HG03520 (cell line): ENCODE results near the gene HGS.

Experiments used
- ATAC-seq: cut with Tn5 transposase; IDR thresholded peaks from one replicate; pipeline ENCODE4 v1.9.1; 2021; ENCODE audit warnings: mild to moderate bottlenecking, moderate library complexity; ENCODE audit not compliant: unreplicated experiment

HGS gene

DNA sequence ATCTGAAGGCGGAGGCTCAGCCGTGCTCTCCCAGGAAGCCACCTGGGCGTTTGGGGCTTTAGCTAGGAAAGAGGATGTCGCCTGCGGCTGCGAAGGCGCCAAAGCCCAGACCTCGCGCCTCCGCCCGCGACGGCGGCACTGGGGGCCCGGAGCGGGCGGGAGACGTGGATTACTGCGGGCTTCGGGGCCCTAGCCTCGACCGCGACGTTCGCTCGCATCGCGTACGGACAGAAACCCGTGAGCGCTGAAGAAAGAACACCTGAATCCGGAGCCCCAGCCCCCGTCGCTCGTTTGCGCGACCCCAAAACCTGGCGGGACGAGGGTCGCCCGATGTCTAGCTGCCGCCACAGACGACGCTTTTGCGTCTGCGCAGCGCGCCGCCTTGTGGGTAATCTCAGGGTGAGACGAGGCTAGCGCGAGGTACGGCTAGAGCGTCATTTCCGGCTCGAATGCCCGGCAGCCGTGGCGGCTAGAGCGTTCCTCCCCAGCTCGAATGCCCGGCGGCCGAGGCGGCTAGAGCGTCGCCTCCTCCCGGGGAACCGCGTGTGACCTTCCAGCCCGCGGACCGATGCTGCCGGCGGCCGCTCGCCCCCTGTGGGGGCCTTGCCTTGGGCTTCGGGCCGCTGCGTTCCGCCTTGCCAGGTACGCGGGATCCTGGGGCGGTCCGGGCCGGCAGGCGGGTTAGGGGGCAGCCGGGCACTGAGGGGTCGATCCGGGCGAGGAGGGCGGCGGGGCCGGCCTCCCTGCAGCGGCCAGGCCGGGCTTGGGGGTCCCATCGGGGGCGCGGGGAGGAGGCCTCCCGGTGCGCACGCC lies 19.3 kb downstream of the HGS start, which contains the start of gene MRPL12:
Gene MRPL12, plus strand, starts transcription at position 434 of the 813 bp plus-strand sequence. Its CDS starts 135 bp downstream, at position 569.
- no peak for ATAC-seq

DNA sequence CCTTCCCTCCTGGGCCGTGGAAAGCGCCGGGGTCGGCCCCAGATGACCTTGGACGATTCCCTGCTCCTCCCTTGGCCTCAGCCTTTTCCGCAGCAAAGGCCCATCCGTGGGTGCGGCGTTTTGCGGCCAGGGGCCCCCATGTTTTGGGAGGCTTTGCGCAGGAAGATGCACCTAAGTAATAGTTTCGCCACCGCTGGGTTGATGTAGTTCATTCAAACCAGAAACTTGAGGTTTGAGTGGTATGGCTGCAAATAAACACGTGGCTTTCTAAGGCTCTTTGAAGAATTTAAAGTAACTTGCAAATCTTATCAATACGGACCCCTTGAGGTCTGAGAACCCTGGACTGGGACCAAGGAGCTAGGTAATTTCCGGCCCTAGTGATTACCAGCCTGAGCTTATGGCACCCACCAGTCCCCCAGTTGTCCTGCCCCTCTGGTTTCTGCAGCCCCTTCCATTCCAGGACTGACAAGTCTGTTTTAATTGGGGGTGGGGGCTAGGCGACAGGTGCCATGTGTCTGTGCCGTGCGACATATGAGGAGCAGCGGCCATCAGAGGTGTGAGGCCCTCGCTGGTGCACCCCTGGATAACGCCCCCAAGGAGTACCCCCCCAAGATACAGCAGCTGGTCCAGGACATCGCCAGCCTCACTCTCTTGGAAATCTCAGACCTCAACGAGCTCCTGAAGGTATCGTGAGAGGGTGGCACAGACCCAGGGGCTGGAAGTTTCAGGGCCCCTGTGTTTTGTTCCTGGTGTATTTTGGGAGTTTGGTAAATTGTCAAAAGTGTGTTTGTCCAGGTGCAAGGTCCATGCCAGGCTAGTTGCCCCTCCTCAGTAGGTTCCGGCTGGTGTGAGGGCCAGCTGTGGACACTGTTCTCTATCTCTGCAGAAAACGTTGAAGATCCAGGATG lies 20.2 kb downstream of the HGS start:
- no peak for ATAC-seq

DNA sequence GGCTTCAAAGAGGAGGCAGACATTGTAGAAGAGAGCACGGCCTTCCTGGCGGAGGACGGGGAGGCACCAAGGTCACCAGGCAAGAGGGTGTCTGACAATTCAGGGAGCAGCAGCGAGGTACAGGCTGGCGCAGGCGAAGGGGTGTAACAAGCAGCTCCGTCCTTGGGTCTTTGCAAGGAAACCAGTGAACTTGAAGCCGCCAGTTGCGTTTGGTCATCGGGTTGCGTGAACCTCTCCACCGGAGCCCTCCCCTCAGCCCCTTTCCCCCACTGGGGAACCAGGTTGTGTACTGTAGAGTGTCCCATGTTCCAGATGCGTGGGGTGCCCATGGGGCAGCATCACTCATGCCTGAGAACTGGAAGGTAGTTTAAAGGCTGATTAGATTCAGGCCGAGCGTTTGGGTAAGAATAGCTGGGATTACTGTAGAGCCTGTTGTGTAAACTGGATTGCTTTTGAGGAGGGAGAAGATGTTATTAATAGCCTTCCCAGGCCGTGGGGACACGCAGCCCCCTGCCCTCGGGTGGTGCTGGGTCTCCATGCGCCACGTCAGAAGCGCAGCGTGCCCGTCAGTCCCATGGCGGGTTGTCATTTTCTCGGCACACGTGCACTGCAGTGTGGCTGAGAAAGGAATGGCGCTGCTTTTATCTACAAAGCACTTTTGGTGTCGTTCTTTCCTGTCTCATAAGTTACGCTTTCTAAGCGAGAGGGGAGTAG lies 21.9 kb downstream of the HGS start:
- no peak for ATAC-seq

DNA sequence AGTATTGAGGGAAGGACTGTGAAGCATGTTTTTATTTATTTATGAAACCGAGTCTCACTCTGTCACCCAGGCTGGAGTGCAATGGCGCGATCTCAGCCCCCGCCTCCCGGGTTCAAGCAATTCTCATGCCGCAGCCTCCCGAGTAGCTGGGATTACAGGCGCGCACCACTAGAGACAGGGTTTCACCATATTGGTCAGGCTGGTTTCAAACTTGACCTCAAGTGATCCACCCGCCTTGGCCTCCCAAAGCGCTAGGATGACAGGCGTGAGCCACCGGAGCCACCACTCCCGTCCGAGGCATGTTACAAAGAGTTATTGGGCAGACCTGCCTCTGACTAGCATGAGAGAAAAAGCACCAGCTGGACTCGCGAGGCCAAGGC lies 22.4 kb downstream of the HGS start:
- no peak for ATAC-seq

DNA sequence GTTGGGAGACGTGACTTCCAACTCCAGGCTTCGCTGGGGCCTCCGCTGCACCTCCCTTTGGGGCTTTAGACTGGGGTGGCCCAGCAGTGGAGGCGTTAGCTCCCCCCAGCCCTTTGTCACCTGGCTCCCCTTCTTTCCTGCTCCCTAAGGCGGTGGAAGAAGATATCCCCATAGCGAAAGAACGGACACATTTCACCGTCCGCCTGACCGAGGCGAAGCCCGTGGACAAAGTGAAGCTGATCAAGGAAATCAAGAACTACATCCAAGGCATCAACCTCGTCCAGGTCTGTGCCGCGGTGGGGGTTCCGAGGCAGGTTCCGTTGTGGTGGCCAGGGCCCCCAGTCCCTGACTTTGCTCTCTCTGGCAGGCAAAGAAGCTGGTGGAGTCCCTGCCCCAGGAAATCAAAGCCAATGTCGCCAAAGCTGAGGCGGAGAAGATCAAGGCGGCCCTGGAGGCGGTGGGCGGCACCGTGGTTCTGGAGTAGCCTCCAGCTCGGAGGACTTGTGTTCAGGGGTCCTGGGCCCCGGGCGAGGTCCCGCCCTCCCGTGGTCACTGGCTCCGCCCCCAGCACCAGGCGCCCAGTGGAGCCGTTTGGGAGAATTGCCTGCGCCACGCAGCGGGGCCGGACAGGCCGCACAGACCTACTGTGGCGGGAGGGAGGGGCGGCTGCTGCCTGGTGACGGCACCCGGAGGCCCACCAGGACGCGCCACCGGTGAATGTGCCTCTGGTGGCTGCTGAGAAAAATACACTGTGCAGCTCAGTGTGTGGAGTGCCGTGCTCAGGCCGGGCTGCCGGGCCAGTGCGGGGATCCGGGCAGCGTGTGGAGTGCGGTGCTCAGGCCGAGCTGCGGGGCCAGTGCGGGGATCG lies 23.2 kb downstream of the HGS start:
- no peak for ATAC-seq

DNA sequence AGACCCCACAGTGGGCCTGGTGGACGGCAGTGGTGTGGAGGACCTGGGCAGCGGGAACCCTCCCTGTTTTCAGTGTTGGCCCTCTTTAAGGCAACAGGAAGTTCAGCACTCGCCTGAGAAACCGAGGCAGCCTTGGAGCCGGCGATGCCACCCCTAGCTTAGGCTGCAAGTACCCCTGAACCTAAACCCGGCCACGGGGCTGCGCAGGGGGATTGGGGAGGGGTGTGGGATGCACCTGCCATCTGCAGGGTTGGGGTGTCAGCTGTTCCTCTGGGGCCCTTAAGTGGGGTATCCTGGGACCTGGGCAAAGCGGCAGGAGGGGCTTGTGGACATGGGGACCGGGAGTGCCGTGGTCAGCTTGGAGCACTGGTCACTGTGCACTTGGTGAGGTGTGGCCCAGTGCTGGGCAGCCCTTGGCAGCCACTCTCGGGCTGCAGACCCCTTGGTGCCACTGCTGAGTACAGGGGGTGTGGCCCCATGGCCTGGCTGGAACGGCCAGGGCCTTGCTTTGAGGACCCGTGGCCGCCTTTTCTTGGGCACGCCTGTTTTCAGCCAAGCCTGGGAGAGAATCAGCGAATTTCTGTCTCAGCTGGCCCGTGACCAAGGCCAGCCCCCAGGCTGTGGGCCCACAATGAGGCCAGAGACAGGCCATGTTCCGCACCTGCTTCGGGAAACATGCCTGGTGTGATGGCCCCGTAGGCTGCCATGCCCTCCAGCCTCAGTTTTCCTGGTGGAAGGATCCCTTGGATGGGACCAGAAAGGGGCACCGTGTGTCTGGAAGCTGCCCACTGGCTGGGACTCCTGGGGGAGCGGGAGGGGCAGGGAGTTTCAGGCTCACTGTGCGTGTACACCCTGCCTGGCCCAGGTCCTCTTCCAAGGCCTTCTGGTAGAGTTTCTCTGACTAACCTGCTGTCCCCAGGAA lies 24.2 kb downstream of the HGS start:
- ATAC-seq, result no peak

DNA sequence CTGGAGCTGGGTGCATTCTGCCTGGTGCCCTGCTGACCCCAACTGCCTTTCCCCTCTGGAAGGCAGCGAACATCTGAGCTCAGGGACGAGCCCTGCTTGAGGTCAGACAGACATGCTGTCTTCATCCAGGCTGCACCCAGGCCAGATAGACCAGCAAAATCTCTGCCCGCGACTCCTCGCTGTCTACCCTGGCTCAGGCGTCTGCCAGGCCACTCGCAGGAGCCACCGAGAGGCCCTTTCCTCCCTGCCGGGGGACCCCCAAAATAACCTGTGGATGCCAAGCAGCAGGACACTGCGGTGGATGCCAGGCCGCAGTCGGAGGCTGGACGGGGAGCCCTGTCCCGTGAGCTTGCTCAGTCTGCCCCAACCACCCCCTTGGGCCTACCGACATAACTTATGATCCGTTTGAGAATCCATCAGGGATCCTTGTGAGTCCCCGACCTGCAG lies 25.0 kb downstream of the HGS start:
- ATAC-seq, result no peak

DNA sequence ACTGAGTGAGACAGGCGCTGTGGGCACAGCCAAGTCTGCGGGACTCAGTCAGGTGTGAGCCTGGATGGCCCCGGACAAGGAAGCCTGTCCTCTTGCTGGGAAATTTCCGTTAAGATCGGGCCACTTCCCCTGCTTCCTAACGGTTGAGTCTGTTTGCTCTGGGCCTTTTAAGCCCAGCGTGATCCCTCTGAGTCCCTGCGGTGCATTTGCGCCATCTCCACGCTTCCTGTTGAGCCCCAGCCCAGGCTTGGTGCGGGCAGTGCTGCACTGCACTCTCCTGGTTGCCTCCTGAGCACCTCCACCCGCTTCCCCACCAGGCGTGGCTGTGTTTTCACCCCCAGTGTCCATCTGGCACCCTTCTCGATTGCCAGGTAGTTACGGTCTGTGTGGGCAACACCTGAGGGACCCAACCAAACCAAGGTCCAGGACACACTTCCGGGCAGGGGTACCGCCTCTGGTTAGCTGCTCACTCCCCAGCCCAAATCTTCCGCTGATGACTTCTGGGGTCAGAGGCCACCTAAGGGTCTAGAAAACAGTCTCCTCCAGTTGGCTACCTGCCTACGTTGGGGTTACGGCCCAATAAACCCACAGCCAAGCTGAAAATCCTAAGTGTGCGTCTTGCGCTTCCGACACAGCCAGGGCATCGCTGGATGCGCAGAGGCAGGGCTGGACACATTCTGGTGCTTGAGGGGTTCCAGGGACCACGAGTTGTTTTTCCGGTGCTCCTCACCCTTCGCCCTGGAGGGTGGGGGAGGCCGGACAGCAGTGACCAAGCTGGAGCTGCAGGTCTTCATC lies 26.9 kb downstream of the HGS start:
- ATAC-seq, result no peak

DNA sequence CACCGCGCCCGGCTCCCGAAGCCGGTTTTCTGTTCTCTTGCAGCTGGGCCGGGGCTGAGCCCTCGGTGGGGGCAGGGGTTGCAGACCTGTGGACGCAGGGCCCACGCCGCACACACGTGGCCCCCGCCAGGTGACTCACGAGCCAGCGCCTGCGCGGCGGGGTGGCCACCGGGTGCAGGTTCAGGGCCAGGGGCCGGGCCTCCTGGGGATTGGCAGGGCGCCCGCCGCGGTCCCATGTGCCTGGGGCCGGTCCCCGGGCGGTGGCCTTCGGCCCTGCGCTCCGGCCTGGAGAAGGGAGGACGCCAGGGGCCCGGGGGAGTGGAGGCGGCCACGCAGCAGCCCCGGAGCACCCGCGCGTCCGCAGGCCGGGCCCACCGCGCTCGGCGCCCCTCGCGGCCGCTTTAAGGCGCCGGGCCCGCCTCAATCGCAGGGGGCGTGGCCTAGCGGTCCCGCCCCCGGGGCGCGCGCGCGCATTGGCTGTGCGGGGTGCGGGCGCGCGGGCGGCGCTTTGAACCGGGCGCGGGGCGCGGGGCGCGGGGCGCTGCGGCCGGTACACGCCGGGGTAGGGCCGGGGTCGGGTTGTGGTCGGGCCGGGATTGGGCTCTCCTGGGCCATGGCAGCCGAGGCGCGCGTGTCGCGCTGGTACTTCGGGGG lies 28.1 kb downstream of the HGS start, which contains the start of gene SLC25A10:
Gene SLC25A10, plus strand, starts transcription at position 471 of the 654 bp plus-strand sequence. Its CDS starts 143 bp downstream, at position 614.
- peak; percentile 46 for ATAC-seq

DNA sequence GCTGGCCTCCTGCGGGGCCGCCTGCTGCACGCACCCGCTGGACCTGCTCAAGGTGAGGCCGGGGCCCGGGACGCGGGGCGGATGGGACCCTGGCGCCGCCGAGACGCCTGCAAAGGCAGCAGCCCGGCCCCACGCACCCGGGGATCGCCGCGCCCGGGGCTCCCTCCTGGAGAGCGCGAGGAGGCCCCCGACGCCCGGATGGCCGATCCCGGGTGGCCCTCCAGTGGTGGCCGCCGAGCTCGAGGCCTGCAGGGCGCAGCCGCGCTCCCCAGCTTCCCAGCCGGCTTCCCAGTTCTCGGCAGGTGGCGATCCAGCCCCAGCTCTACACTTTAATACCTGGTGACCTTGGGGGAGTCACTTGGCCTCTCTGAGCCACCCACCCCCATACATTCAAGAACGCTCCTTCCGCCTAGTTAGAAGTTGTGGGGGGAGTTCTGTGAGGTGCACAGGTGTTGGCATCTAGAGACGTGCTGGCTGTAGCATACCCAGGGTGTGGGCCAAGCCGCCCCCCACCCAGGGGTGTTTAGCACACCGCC lies 28.7 kb downstream of the HGS start:
- no peak for ATAC-seq

DNA sequence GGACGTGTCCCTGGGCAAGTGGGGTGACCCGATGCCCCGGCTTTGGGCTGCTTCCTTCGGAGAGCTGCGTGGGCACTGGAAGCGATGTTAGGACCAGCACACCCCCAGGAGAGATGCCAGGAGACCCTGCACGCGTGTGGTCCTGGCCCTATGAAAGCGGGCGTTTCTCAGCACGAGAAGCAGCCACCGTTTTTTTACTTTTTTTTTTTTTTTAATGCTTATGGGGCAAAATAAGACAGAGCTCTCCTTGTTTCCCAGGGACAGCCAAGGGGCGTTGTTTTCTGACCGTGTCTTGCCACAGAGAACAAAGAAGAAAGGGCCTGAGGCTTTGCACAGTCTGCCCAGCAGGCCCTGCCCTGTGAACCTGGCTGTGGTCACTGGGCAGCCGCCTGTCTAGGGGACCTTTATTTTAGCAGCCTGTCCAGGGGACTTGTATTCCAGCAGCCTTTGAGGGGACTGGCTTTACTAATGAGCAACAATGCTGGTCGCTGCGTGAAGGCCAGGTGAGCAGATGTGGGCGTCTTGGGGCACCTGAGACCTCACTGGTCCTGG lies 29.3 kb downstream of the HGS start:
- no peak for ATAC-seq

DNA sequence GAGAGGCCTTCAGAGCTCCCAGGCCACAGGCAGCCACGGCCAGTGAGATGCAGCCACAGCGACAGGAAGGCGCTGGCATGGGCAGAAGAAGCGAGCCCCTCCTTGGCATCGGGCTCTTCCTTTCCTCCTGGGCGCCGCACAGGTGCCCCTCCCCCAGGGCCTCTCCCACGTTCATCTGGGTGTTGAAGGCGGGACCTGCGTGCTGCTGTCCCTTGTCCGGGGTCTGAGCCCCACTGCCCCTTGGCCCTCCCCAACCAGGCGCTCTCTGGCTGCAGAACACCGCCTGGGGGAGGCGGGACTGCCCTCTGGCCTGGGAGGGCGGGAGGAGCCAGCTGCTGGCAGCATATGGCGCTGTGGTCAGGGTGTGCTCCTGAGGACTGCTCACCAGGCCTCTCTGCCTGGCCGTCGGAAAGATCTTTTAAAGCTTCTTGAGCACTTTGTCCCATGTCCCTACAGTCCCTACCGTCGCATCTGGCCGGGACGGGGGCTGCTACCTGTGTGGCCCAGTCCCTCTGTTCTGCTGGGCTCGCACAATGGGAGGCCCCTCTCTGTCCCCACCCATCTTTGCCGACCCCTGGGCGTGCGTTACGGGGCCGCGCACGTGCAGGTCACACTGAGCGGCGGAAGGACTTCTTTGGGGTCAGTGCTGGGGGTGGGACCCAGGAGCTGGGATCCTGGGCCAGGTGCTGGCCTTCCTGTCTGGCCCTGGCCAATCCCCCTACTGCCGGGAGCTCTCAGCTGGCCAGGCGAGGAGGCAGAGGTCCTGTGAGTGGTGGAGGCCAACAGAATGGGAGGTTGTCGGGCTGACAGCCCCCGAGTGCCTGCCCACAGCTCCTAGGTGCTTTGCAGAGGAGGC lies 30.0 kb downstream of the HGS start:
- ATAC-seq, result no peak

DNA sequence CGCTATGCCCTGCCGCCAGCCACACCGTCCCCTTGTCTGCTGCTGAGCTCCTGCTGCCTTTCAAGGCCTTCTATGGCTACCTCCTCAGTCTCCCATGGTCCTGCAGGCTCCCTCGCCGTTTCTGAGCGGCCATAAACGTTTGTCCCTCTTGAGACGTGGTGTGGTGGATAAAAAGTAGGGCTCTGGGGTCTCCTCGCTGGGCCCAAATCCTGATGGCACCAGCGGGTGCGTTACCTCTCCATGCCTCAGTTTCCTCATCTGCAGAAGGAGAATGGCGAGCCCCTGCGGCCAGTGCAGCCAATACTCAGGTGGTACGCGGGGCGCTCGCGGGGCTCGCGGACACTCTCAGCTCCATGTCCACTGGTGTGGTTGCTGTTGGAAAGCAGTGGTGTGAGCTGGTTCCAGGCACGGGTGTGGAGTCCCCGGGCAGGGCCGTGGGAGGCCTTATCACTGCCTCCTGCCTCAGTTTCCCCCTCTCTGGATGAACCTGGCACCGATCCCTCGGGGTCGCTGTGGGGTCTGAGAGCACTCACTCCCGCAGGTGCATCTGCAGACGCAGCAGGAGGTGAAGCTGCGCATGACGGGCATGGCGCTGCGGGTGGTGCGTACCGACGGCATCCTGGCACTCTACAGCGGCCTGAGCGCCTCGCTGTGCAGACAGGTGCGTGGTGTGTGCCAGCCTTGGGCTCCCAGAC lies 30.7 kb downstream of the HGS start:
- ATAC-seq, result no peak

DNA sequence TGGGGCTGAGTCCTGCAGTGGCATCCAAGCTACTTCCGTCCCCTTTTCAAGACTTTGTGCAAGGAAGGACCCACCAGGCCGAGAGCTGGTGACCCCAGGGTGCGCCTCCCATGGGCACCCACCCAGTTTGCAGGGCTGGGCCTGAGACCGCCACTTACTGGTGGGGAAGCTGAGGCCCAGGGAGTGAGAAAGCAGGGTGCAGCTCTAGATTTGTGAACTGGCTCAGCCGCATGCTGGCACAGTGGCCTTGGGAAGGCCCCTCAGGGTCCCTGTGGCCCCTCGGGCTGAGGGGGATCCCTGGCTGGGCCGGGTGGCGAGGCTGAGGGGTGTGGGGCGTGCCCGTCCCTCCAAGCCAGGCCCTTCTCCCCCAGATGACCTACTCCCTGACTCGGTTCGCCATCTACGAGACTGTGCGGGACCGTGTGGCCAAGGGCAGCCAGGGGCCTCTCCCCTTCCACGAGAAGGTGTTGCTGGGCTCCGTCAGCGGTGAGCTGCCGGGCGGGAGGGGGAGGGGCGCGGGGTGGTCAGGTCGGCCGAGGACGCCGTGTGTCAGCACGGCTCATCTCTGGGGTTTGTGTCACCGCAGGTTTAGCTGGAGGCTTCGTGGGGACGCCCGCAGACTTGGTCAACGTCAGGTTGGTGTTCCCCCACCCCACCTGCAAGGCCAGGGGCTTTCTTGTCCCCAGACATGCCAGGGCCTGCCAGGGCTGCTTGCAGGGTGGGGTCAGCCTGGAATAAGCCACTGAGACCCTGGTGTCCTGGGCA lies 31.5 kb downstream of the HGS start:
- no peak for ATAC-seq
